T-cell (primary cell): Measurements from ENCODE around the gene BRWD1. TPM values are rescaled to one million over a fixed set of nuclear protein-coding genes. Genes with fewer than 3 reads are reported as not detected.
A peak's percentile ranks its signal among the peaks of the same experiment; 100 is the strongest.

ENCODE experiments used
- ATAC-seq, 4 experiments: fragments of 200-7000 bp in 3 of 4; fragments of 150-1000 bp in 1 of 4; cut with Tn5 transposase; replicated peaks in 1 of 4; 1 replicate in 3 of 4; 2 replicates in 1 of 4; pipeline ENCODE4 v1.10.0; 2021; ENCODE audit warnings: moderate library complexity in 3 of 4, mild to moderate bottlenecking in 2 of 4, moderate number of reproducible peaks in 1 of 4
- CTCF ChIA-PET, 2 donors: fragments of 300-600 bp; sonication (Branson Sonifier 250); formaldehyde crosslinking; loops; one replicate each; lab custom pipeline; 2022; ENCODE audit warnings: antibody characterized with exemption in 2 of 2; lab: Charles Lee
- POLR2A ChIA-PET, 2 donors: fragments of 300-600 bp; sonication (Branson Sonifier 250); formaldehyde crosslinking; loops; one replicate each; lab custom pipeline; 2022; ENCODE audit warnings: antibody characterized with exemption in 2 of 2; lab: Charles Lee
- DNase-seq, 35 experiments: peaks; one replicate each; pipeline versions ENCODE4 v3.0.0 to v3.0.0-alpha.2; 2013 to 2023
- H3K27ac ChIP-seq: one replicate; pipeline ENCODE4 v1.5.1; 2013; ENCODE audit warnings: low read length
- H3K27me3 ChIP-seq, 2 experiments: replicated peaks in 1 of 2; 1 replicate in 1 of 2; 2 replicates in 1 of 2; pipeline versions ENCODE4 v1.6.1 to v1.7.0; 2013; ENCODE audit warnings: low read length in 1 of 2, mixed read lengths in 1 of 2; ENCODE audit not compliant: control insufficient read depth in 2 of 2, insufficient read depth in 2 of 2; ENCODE audit errors: extremely low read depth in 1 of 2
- H3K36me3 ChIP-seq, 2 donors: 1 replicate in 1 of 2; 2 replicates in 1 of 2; pipeline versions ENCODE4 v1.6.1 to v1.7.0; 2013; ENCODE audit warnings: low read length in 1 of 2; ENCODE audit not compliant: control insufficient read depth in 2 of 2, insufficient read depth in 1 of 2; ENCODE audit errors: extremely low read depth in 1 of 2
- H3K4me1 ChIP-seq, 2 experiments: 1 replicate in 1 of 2; 2 replicates in 1 of 2; pipeline versions ENCODE4 v1.6.1 to v1.7.0; 2013; ENCODE audit warnings: low read length in 2 of 2, mixed read lengths in 1 of 2; ENCODE audit not compliant: insufficient read depth in 2 of 2, control insufficient read depth in 1 of 2; ENCODE audit errors: extremely low read depth in 1 of 2
- H3K4me3 ChIP-seq, 2 donors: 1 replicate in 1 of 2; 2 replicates in 1 of 2; pipeline versions ENCODE4 v1.5.1 to v1.7.0; 2013; ENCODE audit warnings: mild to moderate bottlenecking in 2 of 2, low read length in 1 of 2, moderate library complexity in 1 of 2; ENCODE audit not compliant: control insufficient read depth in 1 of 2; ENCODE audit errors: extremely low read depth in 1 of 2
- H3K9me3 ChIP-seq: 2 replicates; pipeline ENCODE4 v1.7.0; 2013
- H3K27ac Mint-ChIP-seq, 2 donors: one replicate each; pipeline ENCODE4 v1.8.0; 2020 to 2021; ENCODE audit warnings: mild to moderate bottlenecking in 2 of 2, mixed read lengths in 2 of 2
- H3K27me3 Mint-ChIP-seq, 2 donors: one replicate each; pipeline ENCODE4 v1.8.0; 2021 to 2022; ENCODE audit warnings: mixed read lengths in 2 of 2
- H3K36me3 Mint-ChIP-seq: one replicate; pipeline ENCODE4 v1.8.0; 2021; ENCODE audit warnings: mixed read lengths
- H3K4me1 Mint-ChIP-seq, 3 donors: one replicate each; pipeline ENCODE4 v1.8.0; 2020 to 2022; ENCODE audit warnings: mixed read lengths in 3 of 3, mild to moderate bottlenecking in 1 of 3
- H3K4me3 Mint-ChIP-seq, 3 donors: one replicate each; pipeline ENCODE4 v1.8.0; 2020 to 2022; ENCODE audit warnings: mild to moderate bottlenecking in 3 of 3, mixed read lengths in 3 of 3, moderate library complexity in 3 of 3
- H3K9me3 Mint-ChIP-seq, 3 donors: one replicate each; pipeline ENCODE4 v1.8.0; 2020 to 2022; ENCODE audit warnings: mixed read lengths in 3 of 3
- WGBS: methylation state at CpG from one replicate; pipeline ENCODE4 v1.1.5; 2013; ENCODE audit warnings: missing lambda C conversion rate; ENCODE audit not compliant: insufficient coverage; 5-methylcytosine and 5-hydroxymethylcytosine counted together
- total RNA-seq, 35 experiments: library from RNA in 6 of 35; stranded (reverse) in 6 of 35; fragments of 120-200 nt in 1 of 35; gene quantifications; one replicate each; pipeline versions ENCODE4 v1.2.1 to v1.2.4 and lab custom pipeline; 2013 to 2026

The BRWD1 gene
- 10 to 100 TPM; 70.2 to 86.3 (median 75.2) TPM for total RNA-seq
- 81.4 TPM for total RNA-seq (2013)
- 91.4 to 514 (median 224) reads per million in 29 experiments for total RNA-seq (lab: John Stamatoyannopoulos, UW)

DNA sequence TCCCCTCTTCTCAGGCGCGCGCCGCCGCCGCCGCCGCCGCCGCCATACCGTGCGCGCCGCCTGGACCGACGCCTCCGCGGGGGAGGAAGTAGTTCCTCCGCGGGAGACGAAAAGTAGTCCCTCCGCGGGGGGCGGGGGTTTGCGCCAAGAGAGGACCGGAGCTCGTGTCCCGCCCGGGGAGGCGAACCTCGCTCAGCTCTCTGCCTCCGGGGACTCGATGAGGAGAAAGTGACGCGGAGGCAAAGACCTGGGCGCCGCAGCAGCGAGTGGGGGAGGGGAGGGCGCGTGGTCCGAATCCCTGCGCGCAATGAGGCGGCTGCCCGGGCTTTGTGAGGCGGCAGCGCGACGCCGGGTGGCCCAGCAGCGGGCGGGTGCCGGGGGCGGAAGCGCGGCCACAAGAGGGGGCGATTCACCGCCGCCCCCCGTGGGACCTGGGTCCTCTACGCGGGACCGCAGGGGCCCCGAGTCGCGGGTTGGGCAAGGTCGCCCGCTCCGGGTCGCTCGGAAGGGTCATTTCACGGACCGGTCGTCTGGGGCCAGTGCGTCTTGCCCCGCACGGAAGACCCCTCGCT is at the start of gene BRWD1:
Gene BRWD1 (minus strand): TSS at position 62 of the 572 bp plus-strand sequence. CDS start 141 bp downstream, outside the sequence.
- ChIA-PET CTCF (interaction anchor here in 1 of 2 donors (1.4 kb wide), 1 partner anchor 74 kb away, joined by 3 read pairs; no protein-coding TSS in a partner anchor), POLR2A (interaction anchor here (0.6 to 1.6 kb wide), 5 partner anchors 16 to 103 kb away, joined by 3 to 15 read pairs (median 3); a partner anchor contains a TSS)
- peaks cover 13 to 24% of the 10 kb centered on the region in 2 experiments for H3K4me1 ChIP-seq
- H3K36me3 ChIP-seq: peaks cover 6 to 12% of the 10 kb centered on the region in 2 donors
- no peaks in the 10 kb centered on the region for H3K9me3 Mint-ChIP-seq
- H3K27ac Mint-ChIP-seq: peak within 1 kb of the TSS; percentile 91 to 96
- H3K27me3 ChIP-seq: no peaks in the 10 kb centered on the region
- under 1% methylated on average over 61 of the region's 78 CpGs for WGBS
- no peaks in the 10 kb centered on the region for H3K9me3 ChIP-seq
- peak within 1 kb of the TSS; percentile 82 to 83 for H3K4me3 ChIP-seq
- H3K4me3 Mint-ChIP-seq: peak within 1 kb of the TSS; percentile 88 to 90 (median 90)
- H3K4me1 Mint-ChIP-seq: peaks cover 44 to 56% (median 54%) of the 10 kb centered on the region in 3 donors
- DNase-seq (peak; percentile 46 to 89 (median 71)), ATAC-seq (peak; percentile 49 to 61 (median 59))
- H3K27ac ChIP-seq: peak within 1 kb of the TSS; percentile 50
- peaks cover 12% of the 10 kb centered on the region for H3K36me3 Mint-ChIP-seq
- H3K27me3 Mint-ChIP-seq: no peaks in the 10 kb centered on the region

DNA sequence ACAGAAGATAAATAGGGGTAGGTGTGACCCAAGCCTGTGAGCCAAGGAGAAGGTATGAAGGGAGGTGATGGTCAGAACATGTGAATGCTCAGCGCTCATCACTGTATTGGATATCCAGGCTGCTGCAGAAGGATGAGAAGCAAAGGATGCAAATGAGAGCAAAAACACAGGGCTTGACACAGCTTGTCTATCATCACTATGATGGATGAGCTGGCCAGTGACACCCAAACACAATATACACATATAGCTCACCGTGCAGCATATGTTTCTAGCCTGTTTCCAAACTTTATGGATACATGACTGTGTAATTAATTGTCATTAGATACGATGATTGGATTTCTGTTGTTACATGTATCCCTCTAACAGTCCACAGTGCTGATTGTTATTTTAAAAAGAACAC is 49.3 kb upstream of the BRWD1 start:
- ChIA-PET POLR2A (no interaction called here), CTCF (no interaction called here)
- Histone ChIP-seq H3K9me3 (no peaks in the 10 kb centered on the region), H3K4me3 (no peak overlapping the region), H3K36me3 (no peaks in the 10 kb centered on the region), H3K27me3 (peaks cover 0 to 8% of the 10 kb centered on the region in 2 experiments), H3K27ac (no peak overlapping the region), H3K4me1 (no peaks in the 10 kb centered on the region)
- no peak for ATAC-seq
- no peaks in the 10 kb centered on the region for H3K36me3 Mint-ChIP-seq
- peaks cover 7 to 15% of the 10 kb centered on the region in 2 donors for H3K27me3 Mint-ChIP-seq
- no peak for DNase-seq
- H3K4me3 Mint-ChIP-seq: no peak overlapping the region
- WGBS: 100% methylated on average over 1 of the region's 3 CpGs
- no peaks in the 10 kb centered on the region for H3K9me3 Mint-ChIP-seq
- H3K27ac Mint-ChIP-seq: no peak overlapping the region
- no peaks in the 10 kb centered on the region for H3K4me1 Mint-ChIP-seq

DNA sequence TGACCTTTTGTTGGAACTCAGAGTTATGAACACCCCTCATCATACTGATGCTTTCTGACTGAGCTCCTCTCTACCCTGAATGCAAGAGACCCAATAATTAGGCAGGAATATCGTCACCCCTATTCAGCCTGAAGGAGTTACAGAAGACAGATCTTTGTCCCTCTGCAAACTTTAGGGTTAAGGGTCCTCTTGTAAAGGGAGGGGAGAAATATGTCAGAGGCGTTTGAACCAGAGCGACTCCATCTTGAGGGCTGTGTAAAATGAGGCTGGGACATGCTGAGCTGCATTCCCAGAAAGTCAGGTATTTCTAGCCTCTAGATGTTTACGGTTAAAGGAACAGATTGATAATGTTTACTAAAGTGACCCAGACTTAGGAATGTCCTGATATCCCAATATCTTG is 46.0 kb upstream of the BRWD1 start:
- Mint-ChIP-seq H3K27ac (no peak overlapping the region), H3K9me3 (no peaks in the 10 kb centered on the region), H3K4me1 (no peaks in the 10 kb centered on the region), H3K4me3 (no peak overlapping the region), H3K27me3 (peaks cover 7 to 10% of the 10 kb centered on the region in 2 donors), H3K36me3 (no peaks in the 10 kb centered on the region)
- ChIA-PET CTCF (no interaction called here), POLR2A (interaction anchor here in 1 of 2 donors (0.6 kb wide), 1 partner anchor 1725 kb away, joined by 6 read pairs; no protein-coding TSS in a partner anchor)
- Histone ChIP-seq H3K4me1 (no peaks in the 10 kb centered on the region), H3K36me3 (no peaks in the 10 kb centered on the region), H3K4me3 (no peak overlapping the region), H3K27ac (no peak overlapping the region), H3K9me3 (no peaks in the 10 kb centered on the region), H3K27me3 (peaks cover 0 to 8% of the 10 kb centered on the region in 2 experiments)
- ATAC-seq (no peak), DNase-seq (no peak)
- 90% methylated on average over 2 of the region's 4 CpGs for WGBS

DNA sequence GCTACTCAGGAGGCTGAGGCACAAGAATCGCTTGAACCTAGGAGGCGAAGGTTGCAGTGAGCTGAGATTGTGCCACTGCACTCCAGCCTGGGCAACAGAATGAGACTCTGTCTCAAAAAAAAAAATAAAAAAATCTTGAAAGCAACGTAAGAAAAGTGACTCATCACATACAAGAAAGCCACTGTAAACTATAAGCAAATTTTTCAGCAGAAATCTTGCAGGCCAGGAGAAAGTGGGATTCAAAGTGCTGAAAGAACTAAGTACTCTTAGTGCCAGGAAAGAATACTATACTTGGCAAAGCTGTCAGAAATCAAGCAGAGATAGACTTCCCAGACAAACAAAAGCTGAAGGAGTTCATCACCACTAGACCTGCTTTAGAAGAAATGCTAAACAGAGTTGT is 39.9 kb upstream of the BRWD1 start:
- POLR2A ChIA-PET: interaction anchor here in 1 of 2 donors (0.7 kb wide), 1 partner anchor 39 kb away, joined by 3 read pairs; no protein-coding TSS in a partner anchor
- Mint-ChIP-seq H3K9me3 (peaks cover 0 to 3% (median 0%) of the 10 kb centered on the region in 3 donors), H3K27me3 (peaks cover 0 to 2% of the 10 kb centered on the region in 2 donors)

DNA sequence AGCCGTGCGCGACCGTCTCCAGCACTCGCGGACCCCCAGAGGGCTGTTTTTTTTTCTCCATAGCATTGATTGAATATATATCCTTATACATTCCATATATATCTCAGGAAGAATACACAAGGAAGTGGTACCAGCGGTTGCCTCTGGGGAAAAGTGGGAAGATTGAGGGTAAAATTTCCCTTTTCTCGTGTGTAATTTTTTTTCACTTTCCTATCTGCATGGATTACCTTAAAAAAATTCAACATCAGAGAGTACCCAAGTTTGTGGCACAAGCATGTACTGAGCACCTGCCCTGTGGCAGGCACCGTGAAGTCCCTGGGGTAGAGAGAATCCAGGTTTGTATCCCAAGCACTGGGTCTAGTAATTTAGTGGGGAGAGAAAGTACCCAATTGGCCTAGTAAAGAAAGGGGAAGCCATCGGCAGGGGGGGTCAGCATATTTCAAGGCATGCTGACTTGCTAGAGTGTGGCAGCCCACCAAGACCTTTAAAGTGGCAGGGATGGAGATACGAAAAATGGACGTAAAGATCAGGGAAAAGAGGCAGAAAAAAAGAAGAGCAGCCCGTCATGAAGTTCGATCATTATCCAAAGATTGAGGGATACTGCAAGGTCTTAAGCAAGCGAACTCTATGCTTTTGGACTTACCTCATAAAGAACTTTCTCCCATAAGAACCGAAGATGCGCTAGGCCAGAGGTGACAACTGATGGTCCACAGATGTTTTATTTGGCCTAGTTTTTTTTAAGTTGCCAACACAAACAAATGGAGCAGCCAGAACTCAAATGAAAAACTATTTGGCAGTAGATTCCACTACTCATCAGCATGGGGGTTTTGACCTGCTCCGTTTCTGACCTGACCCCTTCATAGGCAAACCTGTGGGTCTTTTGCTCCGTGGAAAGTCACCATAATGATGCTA is 36.9 kb upstream of the BRWD1 start:
- peak overlapping the region; percentile 69 for H3K27ac ChIP-seq
- Mint-ChIP-seq H3K4me1 (peaks cover 30 to 36% (median 34%) of the 10 kb centered on the region in 3 donors), H3K36me3 (peaks cover 16% of the 10 kb centered on the region), H3K9me3 (peaks cover 0 to 3% (median 0%) of the 10 kb centered on the region in 3 donors), H3K27ac (peak overlapping the region; percentile 98), H3K4me3 (peak overlapping the region; percentile 84 to 96 (median 94)), H3K27me3 (peaks cover 0 to 2% of the 10 kb centered on the region in 2 donors)
- peaks cover 12 to 19% of the 10 kb centered on the region in 2 experiments for H3K4me1 ChIP-seq
- ATAC-seq: no peak
- peaks cover 0 to 13% of the 10 kb centered on the region in 2 donors for H3K36me3 ChIP-seq
- CTCF ChIA-PET: interaction anchor here (0.5 to 1.4 kb wide), 3 partner anchors 30 to 46 kb away, joined by 4 to 5 read pairs (median 4); a partner anchor contains a TSS
- no peak for DNase-seq
- POLR2A ChIA-PET: interaction anchor here in 1 of 2 donors (0.8 to 1.0 kb wide), 2 partner anchors 30 to 38 kb away, joined by 3 to 5 read pairs; a partner anchor contains a TSS
- H3K27me3 ChIP-seq: no peaks in the 10 kb centered on the region
- H3K9me3 ChIP-seq: no peaks in the 10 kb centered on the region
- H3K4me3 ChIP-seq: peak overlapping the region; percentile 68 to 99
- 92% methylated on average over 5 of the region's 19 CpGs for WGBS

More for the DNA sequence above, 39.9 kb upstream of the BRWD1 start:
- Histone ChIP-seq H3K9me3 (no peaks in the 10 kb centered on the region), H3K4me1 (peaks cover 5 to 12% of the 10 kb centered on the region in 2 experiments), H3K36me3 (no peaks in the 10 kb centered on the region), H3K4me3 (no peak overlapping the region), H3K27ac (no peak overlapping the region), H3K27me3 (no peaks in the 10 kb centered on the region)
- Mint-ChIP-seq H3K4me3 (no peak overlapping the region), H3K36me3 (no peaks in the 10 kb centered on the region), H3K27ac (no peak overlapping the region), H3K4me1 (peaks cover 8 to 12% (median 9%) of the 10 kb centered on the region in 3 donors)
- CTCF ChIA-PET: no interaction called here
- DNase-seq: no peak
- no peak for ATAC-seq
- no CpG with 5 or more reads among the region's 3 CpGs for WGBS
